Endothelial cell of umbilical vein (primary cell): Measurements from ENCODE around the gene NPPA. TPM values are rescaled to one million over a fixed set of nuclear protein-coding genes. Genes with fewer than 3 reads are reported as not detected.
A peak's percentile ranks its signal among the peaks of the same experiment; 100 is the strongest.

Source experiments
- BruUV-seq: library from RNA; stranded (reverse); fragments of 400-500 nt; replicated peaks from 2 replicates; lab custom pipeline; 2021; lab: Mats Ljungman, UMichigan
- CTCF ChIA-PET: fragments of 300-600, 350-600 bp; sonication (Branson Sonifier 250); formaldehyde crosslinking; loops from one replicate; lab custom pipeline; 2021; ENCODE audit warnings: antibody characterized with exemption, inconsistent platforms; lab: Charles Lee
- POLR2A ChIA-PET: fragments of 300-600, 350-600 bp; sonication (Branson Sonifier 250); formaldehyde crosslinking; loops from one replicate; lab custom pipeline; 2021; ENCODE audit warnings: antibody characterized with exemption, inconsistent platforms; lab: Charles Lee
- DNase-seq: peaks from one replicate; pipeline ENCODE4 v3.0.0-alpha.2; 2011; ENCODE audit warnings: low read depth, low spot score
- FAIRE-seq: peaks from 2 replicates; lab custom pipeline; 2011; peaks lifted over from hg19 to GRCh38; lab: Jason Lieb, UNC
- H2AFZ ChIP-seq: 2 replicates; pipeline ENCODE4 v1.6.0; 2012; ENCODE audit warnings: low read depth, low read length, control low read depth, inconsistent platforms
- H3K27ac ChIP-seq: 2 replicates; pipeline ENCODE4 v1.5.1; 2011; ENCODE audit warnings: low read depth, mild to moderate bottlenecking, control low read depth, low read length, moderate library complexity; ENCODE audit not compliant: insufficient read depth
- H3K27me3 ChIP-seq, 2 experiments: 2 replicates each; pipeline versions ENCODE4 v1.6.0 to v1.6.1; 2011; ENCODE audit warnings: low read length in 2 of 2, mixed read lengths in 1 of 2; ENCODE audit not compliant: control insufficient read depth in 2 of 2, insufficient read depth in 2 of 2
- H3K36me3 ChIP-seq, 2 experiments: 2 replicates in 1 of 2; 3 replicates in 1 of 2; pipeline ENCODE4 v1.5.1; 2011; ENCODE audit warnings: low read length in 2 of 2, mild to moderate bottlenecking in 1 of 2, moderate library complexity in 1 of 2; ENCODE audit not compliant: control insufficient read depth in 2 of 2, insufficient read depth in 2 of 2; ENCODE audit errors: extremely low read depth in 1 of 2
- H3K4me1 ChIP-seq: 3 replicates; pipeline ENCODE4 v1.5.1; 2011; ENCODE audit warnings: mild to moderate bottlenecking, low read length; ENCODE audit not compliant: control insufficient read depth, insufficient read depth; ENCODE audit errors: extremely low read depth
- H3K4me2 ChIP-seq: 2 replicates; pipeline ENCODE4 v1.6.1; 2011; ENCODE audit warnings: low read length, control low read depth, mixed read lengths; ENCODE audit not compliant: insufficient read depth
- H3K4me3 ChIP-seq, 3 experiments: fragments of 200-600 bp in 1 of 3; sonication (generic), shearing (Covaris generic) in 1 of 3; replicated peaks in 1 of 3; 2 replicates each; pipeline ENCODE4 v1.5.1; 2011 to 2016; ENCODE audit warnings: control low read depth in 3 of 3, low read length in 3 of 3, mild to moderate bottlenecking in 2 of 3, inconsistent platforms in 1 of 3, low read depth in 1 of 3, moderate library complexity in 1 of 3; ENCODE audit not compliant: insufficient read depth in 1 of 3
- H3K79me2 ChIP-seq: 2 replicates; pipeline ENCODE4 v1.6.0; 2012; ENCODE audit warnings: low read length, inconsistent platforms; ENCODE audit not compliant: control insufficient read depth, insufficient read depth
- H3K9ac ChIP-seq: replicated peaks from 2 replicates; pipeline ENCODE3; 2011; ENCODE audit warnings: low read length, control low read depth; ENCODE audit not compliant: insufficient read depth; ENCODE audit errors: extremely low read depth
- H3K9me1 ChIP-seq: replicated peaks from 3 replicates; pipeline ENCODE4 v1.6.0; 2011; ENCODE audit warnings: mild to moderate bottlenecking, low read length; ENCODE audit not compliant: control insufficient read depth, insufficient read depth; ENCODE audit errors: extremely low read depth
- H3K9me3 ChIP-seq: replicated peaks from 2 replicates; pipeline ENCODE4 v1.5.1; 2012; ENCODE audit warnings: low read length, inconsistent platforms; ENCODE audit not compliant: control insufficient read depth, insufficient read depth
- H4K20me1 ChIP-seq: replicated peaks from 2 replicates; pipeline ENCODE3; 2011; ENCODE audit warnings: mild to moderate bottlenecking, low read length; ENCODE audit not compliant: control insufficient read depth, insufficient read depth; ENCODE audit errors: extremely low read depth
- EZH2 ChIP-seq: IDR thresholded peaks from 2 replicates; pipeline ENCODE4 v1.6.1; 2012; ENCODE audit warnings: borderline replicate concordance, low read depth, mild to moderate bottlenecking, moderate library complexity, low read length, inconsistent platforms; ENCODE audit not compliant: severe bottlenecking
- FOS ChIP-seq: IDR thresholded peaks from 2 replicates; pipeline ENCODE4 v1.6.1; 2011; ENCODE audit warnings: mild to moderate bottlenecking, low read length, moderate library complexity, borderline replicate concordance; ENCODE audit not compliant: insufficient read depth
- GATA2 ChIP-seq: IDR thresholded peaks from 2 replicates; pipeline ENCODE4 v1.7.0; 2011; ENCODE audit warnings: low read depth, mild to moderate bottlenecking, moderate library complexity, mixed read lengths, low read length; ENCODE audit not compliant: insufficient read length, insufficient read depth
- dilution Hi-C: fragments of 300-500 bp; cut with MboI; formaldehyde crosslinking; loops from one replicate; pipeline ENCODE4 v1.15.0; 2019; ENCODE audit warnings: low sequenced_read_pairs; ENCODE audit not compliant: extremely low pct_ligation_motif_present
- intact Hi-C: fragments of 100-400 bp; cut with micrococcal nuclease; formaldehyde crosslinking; loops from one replicate; pipeline ENCODE4 v1.10.0; 2022
- polyA plus RNA-seq, 4 experiments: library from polyadenylated mRNA; depleted of rRNA in 3 of 4; stranded (reverse) in 3 of 4; unstranded in 1 of 4; fragments of >200 nt; gene quantifications; 2 replicates each; pipeline versions ENCODE4 v1.2.1 to v1.2.3, GENCODE V29; 2011 to 2012; ENCODE audit warnings: missing spikeins in 1 of 4
- total RNA-seq: library from RNA; stranded (reverse); gene quantifications from 2 replicates; pipeline ENCODE4 v1.2.3, GENCODE V29; 2021
- TF ChIP-seq, protein P1 (sequence below), 2 donors: IDR thresholded peaks; 1 replicate in 1 of 2; 2 replicates in 1 of 2; pipeline ENCODE4 v1.5.1; 2011; ENCODE audit warnings: low read length in 2 of 2, mild to moderate bottlenecking in 2 of 2, moderate library complexity in 2 of 2, control low read depth in 1 of 2, inconsistent platforms in 1 of 2, low read depth in 1 of 2; ENCODE audit not compliant: insufficient read depth in 1 of 2; ENCODE audit errors: extremely low read depth in 1 of 2

The NPPA gene
- total and polyA plus RNA-seq, 2 donors (not counting 3 experiments of a cell fraction or from before 2014, with no cell fraction given), result not detected

DNA sequence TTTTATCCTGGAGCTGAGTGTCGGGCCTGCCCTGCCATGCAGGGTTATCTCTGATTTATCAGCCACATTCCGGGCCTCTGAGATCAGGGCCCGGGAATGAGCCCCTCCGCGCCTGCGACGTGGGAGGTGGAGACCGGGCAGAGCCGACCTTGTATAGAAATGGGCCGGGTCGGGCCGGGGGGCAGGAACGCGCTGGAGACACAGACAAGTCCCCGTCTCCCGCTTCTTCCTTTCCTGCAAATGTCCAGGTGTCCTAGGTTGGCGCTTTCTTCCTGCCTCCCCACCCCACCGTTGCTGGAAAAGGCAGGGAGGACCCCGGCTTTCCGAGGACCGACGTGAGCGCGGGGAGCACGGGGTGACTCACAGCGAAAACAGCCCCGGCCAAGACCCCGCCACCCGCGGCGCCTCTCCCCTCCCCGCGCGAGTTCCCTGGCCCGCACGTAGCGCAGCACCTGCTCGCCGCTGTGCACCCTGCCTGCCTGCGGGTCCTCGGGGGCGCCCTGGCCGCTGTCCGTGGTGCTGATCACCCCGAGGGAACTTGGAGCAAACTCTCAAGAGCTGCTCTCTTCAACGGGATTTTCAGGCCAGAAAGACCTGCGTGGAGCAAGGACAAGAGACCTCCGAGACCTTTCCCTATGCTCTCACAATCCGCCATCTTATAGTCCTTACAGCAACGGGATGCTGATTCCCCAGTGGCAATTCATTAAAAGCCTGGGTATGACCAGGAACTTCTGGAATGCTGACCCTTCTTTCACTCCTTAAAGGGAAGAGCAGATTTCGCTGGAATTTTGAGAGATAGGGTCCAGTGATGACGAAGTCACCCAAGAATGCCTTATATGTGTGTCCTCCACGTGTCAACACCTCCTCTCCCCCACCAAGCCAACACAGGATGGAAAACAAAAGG, 11.6 kb upstream of the NPPA start:
- POLR2A ChIA-PET, result no interaction called here
- Histone ChIP-seq H4K20me1 (no peaks in the 10 kb centered on the region), H3K36me3 (no peaks in the 10 kb centered on the region), H3K9ac (no peak overlapping the region), H3K9me1 (no peaks in the 10 kb centered on the region), H3K9me3 (no peaks in the 10 kb centered on the region), H2AFZ (no peak overlapping the region), H3K27ac (no peak overlapping the region), H3K79me2 (no peaks in the 10 kb centered on the region), H3K4me1 (no peaks in the 10 kb centered on the region), H3K4me2 (no peak overlapping the region), H3K4me3 (no peak overlapping the region), H3K27me3 (peaks cover 18 to 20% of the 10 kb centered on the region in 2 experiments)
- DNase-seq (peak; percentile 61), FAIRE-seq (no peak)
- CTCF ChIA-PET, result interaction anchor here (0.7 to 1.9 kb wide), 3 partner anchors 12 to 21 kb away, joined by 3 to 5 read pairs (median 4); partner anchors contain the start of gene NPPA
- intact Hi-C loops (loop anchor here (1.0 kb wide), 1 partner anchor 14 kb away; no protein-coding TSS in a partner anchor), dilution Hi-C loops (no loop called here)
- TF ChIP-seq, protein P1, sequence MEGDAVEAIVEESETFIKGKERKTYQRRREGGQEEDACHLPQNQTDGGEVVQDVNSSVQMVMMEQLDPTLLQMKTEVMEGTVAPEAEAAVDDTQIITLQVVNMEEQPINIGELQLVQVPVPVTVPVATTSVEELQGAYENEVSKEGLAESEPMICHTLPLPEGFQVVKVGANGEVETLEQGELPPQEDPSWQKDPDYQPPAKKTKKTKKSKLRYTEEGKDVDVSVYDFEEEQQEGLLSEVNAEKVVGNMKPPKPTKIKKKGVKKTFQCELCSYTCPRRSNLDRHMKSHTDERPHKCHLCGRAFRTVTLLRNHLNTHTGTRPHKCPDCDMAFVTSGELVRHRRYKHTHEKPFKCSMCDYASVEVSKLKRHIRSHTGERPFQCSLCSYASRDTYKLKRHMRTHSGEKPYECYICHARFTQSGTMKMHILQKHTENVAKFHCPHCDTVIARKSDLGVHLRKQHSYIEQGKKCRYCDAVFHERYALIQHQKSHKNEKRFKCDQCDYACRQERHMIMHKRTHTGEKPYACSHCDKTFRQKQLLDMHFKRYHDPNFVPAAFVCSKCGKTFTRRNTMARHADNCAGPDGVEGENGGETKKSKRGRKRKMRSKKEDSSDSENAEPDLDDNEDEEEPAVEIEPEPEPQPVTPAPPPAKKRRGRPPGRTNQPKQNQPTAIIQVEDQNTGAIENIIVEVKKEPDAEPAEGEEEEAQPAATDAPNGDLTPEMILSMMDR (IDR thresholded peaks at IDR 0.05; ENCODE audit: extremely low read depth in 1 of 2, insufficient read depth in 1 of 2, low read depth in 1 of 2, low read length in 2 of 2), result peak in 1 of 2 donors; percentile 55
- no peak for TF ChIP-seq EZH2
- no peak for TF ChIP-seq FOS
- TF ChIP-seq GATA2, result no peak
- no TSS peak for BruUV-seq
